Activated naive CD8-positive, alpha-beta T cell treated with anti-CD3 and anti-CD28 coated beads, Interleukin-2, amount 50 U/mL, for 16 hours (primary cell): ENCODE results near the gene ALDH18A1.

Experiments used
- DNase-seq: peaks from one replicate; pipeline ENCODE4 v3.0.0-alpha.2; 2020; ENCODE audit warnings: low read depth, low spot score

The ALDH18A1 gene

GRCh38 chr10:95558593-95559320, 97.8 kb downstream of the ALDH18A1 start:
- no peak for DNase-seq

GRCh38 chr10:95556994-95557767, 99.3 kb downstream of the ALDH18A1 start:
- no peak for DNase-seq
